Endodermal cell (in vitro differentiated cells): ENCODE results near the gene CYP2R1. TPM values are rescaled to one million over a fixed set of nuclear protein-coding genes. Genes with fewer than 3 reads are reported as not detected.

Experiments used
- DNase-seq: peaks from one replicate; pipeline ENCODE4 v3.0.0-alpha.2; 2017
- H3K27ac ChIP-seq: 2 replicates; pipeline ENCODE4 v1.5.1; 2013; ENCODE audit warnings: mild to moderate bottlenecking, low read depth, low read length, moderate library complexity
- H3K27me3 ChIP-seq: 2 replicates; pipeline ENCODE4 v1.6.1; 2013; ENCODE audit warnings: mild to moderate bottlenecking, low read length, moderate library complexity; ENCODE audit not compliant: insufficient read depth, control insufficient read depth, poor library complexity, severe bottlenecking
- H3K36me3 ChIP-seq: 2 replicates; pipeline ENCODE4 v1.7.0; 2013; ENCODE audit warnings: mild to moderate bottlenecking, low read length, moderate library complexity; ENCODE audit not compliant: control insufficient read depth, insufficient read depth
- H3K4me1 ChIP-seq: one replicate; pipeline ENCODE4 v1.7.0; 2013; ENCODE audit warnings: low read length; ENCODE audit not compliant: control insufficient read depth, insufficient read depth
- H3K4me3 ChIP-seq: 2 replicates; pipeline ENCODE4 v1.5.1; 2013; ENCODE audit warnings: mild to moderate bottlenecking, low read length, moderate library complexity
- H3K9ac ChIP-seq: 2 replicates; pipeline ENCODE4 v1.6.1; 2013; ENCODE audit warnings: mild to moderate bottlenecking, low read length, moderate library complexity; ENCODE audit not compliant: poor library complexity, severe bottlenecking; ENCODE audit errors: extremely low read depth
- H3K9me3 ChIP-seq: 2 replicates; pipeline ENCODE4 v1.6.1; 2013; ENCODE audit warnings: mild to moderate bottlenecking, low read length, moderate library complexity; ENCODE audit not compliant: control insufficient read depth
- H3K27ac Mint-ChIP-seq: 2 replicates; pipeline ENCODE4 v1.8.0; 2020; ENCODE audit warnings: mixed read lengths
- H3K27me3 Mint-ChIP-seq: 2 replicates; pipeline ENCODE4 v1.8.0; 2021; ENCODE audit warnings: mild to moderate bottlenecking, mixed read lengths; ENCODE audit not compliant: insufficient read depth
- H3K36me3 Mint-ChIP-seq: 2 replicates; pipeline ENCODE4 v1.8.0; 2020; ENCODE audit warnings: low read depth, mixed read lengths
- H3K4me1 Mint-ChIP-seq: 2 replicates; pipeline ENCODE4 v1.8.0; 2020; ENCODE audit warnings: mixed read lengths
- H3K4me3 Mint-ChIP-seq: 2 replicates; pipeline ENCODE4 v1.8.0; 2020; ENCODE audit warnings: mild to moderate bottlenecking, moderate library complexity, mixed read lengths
- H3K9me3 Mint-ChIP-seq: 2 replicates; pipeline ENCODE4 v1.8.0; 2020; ENCODE audit warnings: mild to moderate bottlenecking, mixed read lengths
- WGBS, 2 experiments: methylation state at CpG; one replicate each; pipeline versions ENCODE4 v1.1.5 to v1.1.7; 2013; ENCODE audit warnings: missing lambda C conversion rate in 2 of 2, mixed read lengths in 1 of 2; ENCODE audit not compliant: insufficient coverage in 1 of 2, insufficient read length in 1 of 2; 5-methylcytosine and 5-hydroxymethylcytosine counted together
- total RNA-seq, 2 donors: library from RNA; stranded (reverse); fragmentation: NEBNext Ultra II Directional in 1 of 2; extraction: Animal tissue kit (Norgen Biotek cat#: 25700) in 1 of 2; gene quantifications; 2 replicates in 1 of 2; 3 replicates in 1 of 2; pipeline ENCODE4 v1.2.1, GENCODE V29; 2021
- TF ChIP-seq, protein P1 (sequence below): fragments of 200-600 bp; sonication (generic); conservative IDR thresholded peaks from 2 replicates; pipeline ENCODE4 v1.5.0; 2021; ENCODE audit warnings: antibody characterized with exemption, mild to moderate bottlenecking

The CYP2R1 gene
- total RNA-seq, 2 donors from 2014 or later = 10.4 to 12.4 TPM

DNA sequence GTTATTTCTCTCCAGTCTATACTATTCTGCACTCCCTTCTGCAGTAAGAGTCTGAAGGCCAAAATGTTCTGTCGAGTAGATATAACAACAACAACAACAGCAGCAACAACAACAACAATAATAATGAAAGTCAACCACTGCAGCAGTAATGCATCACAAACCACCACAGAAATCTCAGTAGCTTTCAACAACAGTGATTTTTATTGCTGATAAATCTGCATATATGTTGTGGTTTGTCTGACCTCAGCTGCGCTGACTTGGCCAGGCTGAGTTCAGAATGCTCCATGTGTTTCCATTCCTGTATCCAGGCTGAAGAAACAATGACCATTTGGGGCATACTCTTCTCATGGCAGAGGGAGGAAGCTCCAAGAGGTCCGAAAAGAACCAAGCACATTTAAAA, 32.3 kb upstream of the CYP2R1 start:
- peaks cover 8% of the 10 kb centered on the region for H3K27me3 Mint-ChIP-seq
- no peaks in the 10 kb centered on the region for H3K36me3 ChIP-seq
- H3K36me3 Mint-ChIP-seq = no peaks in the 10 kb centered on the region
- TF ChIP-seq, protein P1, sequence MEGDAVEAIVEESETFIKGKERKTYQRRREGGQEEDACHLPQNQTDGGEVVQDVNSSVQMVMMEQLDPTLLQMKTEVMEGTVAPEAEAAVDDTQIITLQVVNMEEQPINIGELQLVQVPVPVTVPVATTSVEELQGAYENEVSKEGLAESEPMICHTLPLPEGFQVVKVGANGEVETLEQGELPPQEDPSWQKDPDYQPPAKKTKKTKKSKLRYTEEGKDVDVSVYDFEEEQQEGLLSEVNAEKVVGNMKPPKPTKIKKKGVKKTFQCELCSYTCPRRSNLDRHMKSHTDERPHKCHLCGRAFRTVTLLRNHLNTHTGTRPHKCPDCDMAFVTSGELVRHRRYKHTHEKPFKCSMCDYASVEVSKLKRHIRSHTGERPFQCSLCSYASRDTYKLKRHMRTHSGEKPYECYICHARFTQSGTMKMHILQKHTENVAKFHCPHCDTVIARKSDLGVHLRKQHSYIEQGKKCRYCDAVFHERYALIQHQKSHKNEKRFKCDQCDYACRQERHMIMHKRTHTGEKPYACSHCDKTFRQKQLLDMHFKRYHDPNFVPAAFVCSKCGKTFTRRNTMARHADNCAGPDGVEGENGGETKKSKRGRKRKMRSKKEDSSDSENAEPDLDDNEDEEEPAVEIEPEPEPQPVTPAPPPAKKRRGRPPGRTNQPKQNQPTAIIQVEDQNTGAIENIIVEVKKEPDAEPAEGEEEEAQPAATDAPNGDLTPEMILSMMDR = no peak
- no peak overlapping the region for H3K27ac ChIP-seq
- H3K4me1 ChIP-seq = no peaks in the 10 kb centered on the region
- H3K9me3 Mint-ChIP-seq = peaks cover 5% of the 10 kb centered on the region
- DNase-seq = no peak
- H3K27ac Mint-ChIP-seq = no peak overlapping the region
- no peak overlapping the region for H3K4me3 ChIP-seq
- H3K27me3 ChIP-seq = peaks cover 5% of the 10 kb centered on the region
- H3K9ac ChIP-seq = no peak overlapping the region
- no peak overlapping the region for H3K4me3 Mint-ChIP-seq
- peaks cover 7% of the 10 kb centered on the region for H3K4me1 Mint-ChIP-seq
- WGBS, 2 experiments = 75 to 83% methylated on average over 1 to 3 of the region's 3 CpGs
- no peaks in the 10 kb centered on the region for H3K9me3 ChIP-seq

DNA sequence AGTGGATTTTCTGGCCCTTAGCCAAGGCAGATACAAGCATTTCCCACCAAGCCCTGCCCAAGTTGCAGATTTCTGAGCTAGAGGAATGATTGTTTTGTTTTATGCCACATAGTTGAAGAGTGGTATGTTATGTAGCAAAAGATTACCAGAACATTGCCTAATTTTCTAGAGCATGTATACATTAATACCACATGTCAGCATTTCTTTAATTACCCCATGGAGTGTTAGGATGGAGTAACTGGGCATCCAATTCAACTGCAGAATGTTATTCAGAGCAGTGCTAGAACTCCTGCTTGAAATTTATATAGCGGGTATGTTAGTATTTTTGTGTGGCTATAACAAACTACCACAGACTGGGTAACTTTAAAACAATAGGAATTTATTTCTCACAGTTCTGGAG, 24.4 kb upstream of the CYP2R1 start:
- H3K4me3 Mint-ChIP-seq = no peak overlapping the region
- no peak for DNase-seq

DNA sequence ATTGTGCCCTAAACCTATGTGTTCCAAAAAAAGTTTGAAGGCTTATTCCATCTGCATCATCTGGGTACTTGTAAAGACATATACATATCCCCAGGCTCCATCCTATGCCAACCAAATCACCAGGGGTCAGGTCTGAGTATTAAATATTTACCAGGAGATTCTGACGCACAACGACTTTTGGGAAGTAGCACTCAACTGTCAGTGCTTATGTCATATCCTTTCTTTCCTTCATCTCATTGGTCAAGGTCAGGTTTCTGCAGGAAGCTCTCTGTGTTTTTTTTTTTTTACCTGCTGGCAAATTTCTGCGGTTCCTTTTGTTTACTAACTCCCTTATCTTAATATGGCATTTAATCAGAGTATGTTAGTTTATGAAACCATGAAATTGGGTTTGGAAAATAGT, 22.5 kb upstream of the CYP2R1 start:
- Mint-ChIP-seq H3K36me3 (no peaks in the 10 kb centered on the region), H3K4me1 (no peaks in the 10 kb centered on the region), H3K27ac (no peak overlapping the region), H3K9me3 (peaks cover 7% of the 10 kb centered on the region), H3K27me3 (peaks cover 6% of the 10 kb centered on the region), H3K4me3 (no peak overlapping the region)
- Histone ChIP-seq H3K4me3 (no peak overlapping the region), H3K4me1 (no peaks in the 10 kb centered on the region), H3K27me3 (no peaks in the 10 kb centered on the region), H3K9me3 (peaks cover 4% of the 10 kb centered on the region), H3K9ac (no peak overlapping the region), H3K36me3 (no peaks in the 10 kb centered on the region), H3K27ac (no peak overlapping the region)
- TF ChIP-seq, protein P1 = no peak
- 76 to 94% methylated on average over 2 of the region's 3 CpGs for WGBS, 2 experiments
- no peak for DNase-seq

More for the DNA sequence above, 24.4 kb upstream of the CYP2R1 start:
- no peak overlapping the region for H3K4me3 ChIP-seq
- TF ChIP-seq, protein P1 = no peak
- H3K9me3 ChIP-seq = peaks cover 4% of the 10 kb centered on the region
- Mint-ChIP-seq H3K9me3 (peaks cover 7% of the 10 kb centered on the region), H3K27me3 (peaks cover 6% of the 10 kb centered on the region), H3K27ac (no peak overlapping the region), H3K36me3 (no peaks in the 10 kb centered on the region), H3K4me1 (peaks cover 7% of the 10 kb centered on the region)
- no peaks in the 10 kb centered on the region for H3K4me1 ChIP-seq
- no peaks in the 10 kb centered on the region for H3K36me3 ChIP-seq
- H3K9ac ChIP-seq = no peak overlapping the region
- no peaks in the 10 kb centered on the region for H3K27me3 ChIP-seq
- WGBS, 2 experiments = 83% methylated on average over 1 of the region's 1 CpG
- H3K27ac ChIP-seq = no peak overlapping the region
